ENCODE data around the gene MYMK. TPM values are rescaled to one million over a fixed set of nuclear protein-coding genes. Genes with fewer than 3 reads are reported as not detected.

Gene MYMK
- total and polyA plus RNA-seq, 2 of the 8 experiments (the other 6 are each of a cell fraction or from before 2014, with no cell fraction given): not detected

DNA sequence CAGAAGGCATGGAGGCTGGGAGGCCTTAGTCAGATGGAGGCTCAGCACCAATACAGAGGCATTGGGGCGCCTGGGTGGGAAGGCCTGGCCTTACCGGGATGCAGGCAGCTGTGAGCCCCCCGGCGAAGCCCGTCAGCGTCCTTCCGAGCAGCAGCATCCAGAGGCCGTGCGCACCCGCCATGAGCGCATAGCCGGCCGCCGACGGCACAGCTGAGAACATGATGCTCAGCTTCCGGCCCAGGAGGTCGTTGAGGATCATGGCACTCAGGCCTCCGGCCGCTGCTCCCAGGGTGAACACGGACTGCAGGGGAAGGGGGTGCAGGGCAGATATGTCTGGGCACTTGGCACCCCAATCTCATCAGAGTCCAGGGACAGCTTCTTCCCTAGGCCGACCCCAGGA, 47.8 kb downstream of the MYMK start:
- POLR2A ChIA-PET (ENCODE audit: partially characterized antibody): interaction anchor here (1.8 kb wide), 1 partner anchor 9 kb away, joined by 6 read pairs; no protein-coding TSS in a partner anchor
- TF ChIP-seq SP1 (IDR thresholded peaks at IDR 0.05; ENCODE audit: low read depth, low read length) (no peak), POLR2AphosphoS5 (IDR thresholded peaks at IDR 0.05; ENCODE audit: low read depth, low read length) (no peak), SRF (IDR thresholded peaks at IDR 0.05; ENCODE audit: low read depth, low read length) (no peak), HDAC6 (IDR thresholded peaks at IDR 0.05; ENCODE audit: low read depth, low read length) (no peak), HDAC2 (IDR thresholded peaks at IDR 0.05; ENCODE audit: borderline replicate concordance in 1 of 2, low read depth in 2 of 2, low read length in 2 of 2) (no peak), GABPA (IDR thresholded peaks at IDR 0.05; ENCODE audit: borderline replicate concordance, insufficient read depth, low read length) (no peak), TAF1 (IDR thresholded peaks at IDR 0.05; ENCODE audit: low read depth, low read length) (no peak)
- TF ChIP-seq, protein P1, sequence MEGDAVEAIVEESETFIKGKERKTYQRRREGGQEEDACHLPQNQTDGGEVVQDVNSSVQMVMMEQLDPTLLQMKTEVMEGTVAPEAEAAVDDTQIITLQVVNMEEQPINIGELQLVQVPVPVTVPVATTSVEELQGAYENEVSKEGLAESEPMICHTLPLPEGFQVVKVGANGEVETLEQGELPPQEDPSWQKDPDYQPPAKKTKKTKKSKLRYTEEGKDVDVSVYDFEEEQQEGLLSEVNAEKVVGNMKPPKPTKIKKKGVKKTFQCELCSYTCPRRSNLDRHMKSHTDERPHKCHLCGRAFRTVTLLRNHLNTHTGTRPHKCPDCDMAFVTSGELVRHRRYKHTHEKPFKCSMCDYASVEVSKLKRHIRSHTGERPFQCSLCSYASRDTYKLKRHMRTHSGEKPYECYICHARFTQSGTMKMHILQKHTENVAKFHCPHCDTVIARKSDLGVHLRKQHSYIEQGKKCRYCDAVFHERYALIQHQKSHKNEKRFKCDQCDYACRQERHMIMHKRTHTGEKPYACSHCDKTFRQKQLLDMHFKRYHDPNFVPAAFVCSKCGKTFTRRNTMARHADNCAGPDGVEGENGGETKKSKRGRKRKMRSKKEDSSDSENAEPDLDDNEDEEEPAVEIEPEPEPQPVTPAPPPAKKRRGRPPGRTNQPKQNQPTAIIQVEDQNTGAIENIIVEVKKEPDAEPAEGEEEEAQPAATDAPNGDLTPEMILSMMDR (IDR thresholded peaks at IDR 0.05; ENCODE audit: control extremely low read depth in 1 of 3, insufficient read depth in 1 of 3, low read depth in 1 of 3, low read length in 3 of 3): no peak
- TF ChIP-seq, protein P2, sequence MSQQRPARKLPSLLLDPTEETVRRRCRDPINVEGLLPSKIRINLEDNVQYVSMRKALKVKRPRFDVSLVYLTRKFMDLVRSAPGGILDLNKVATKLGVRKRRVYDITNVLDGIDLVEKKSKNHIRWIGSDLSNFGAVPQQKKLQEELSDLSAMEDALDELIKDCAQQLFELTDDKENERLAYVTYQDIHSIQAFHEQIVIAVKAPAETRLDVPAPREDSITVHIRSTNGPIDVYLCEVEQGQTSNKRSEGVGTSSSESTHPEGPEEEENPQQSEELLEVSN (IDR thresholded peaks at IDR 0.05): no peak

More for the DNA sequence above, 47.8 kb downstream of the MYMK start:
- Histone ChIP-seq H3K23ac (ENCODE audit: insufficient read length) (no peak overlapping the region), H3K4me3 (ENCODE audit: extremely low read depth in 1 of 4, insufficient read depth in 2 of 4, low read depth in 3 of 4, low read length in 4 of 4) (no peak overlapping the region), H3K18ac (ENCODE audit: extremely low read depth, low read length) (no peak overlapping the region), H3K9ac (replicated peaks in 1 of 4; ENCODE audit: extremely low read depth in 1 of 4, low read depth in 3 of 4, low read length in 3 of 4) (no peak overlapping the region), H2AFZ (ENCODE audit: low read length) (no peak overlapping the region), H3K4me2 (ENCODE audit: insufficient read depth in 1 of 2, low read depth in 2 of 2, low read length in 2 of 2) (no peak overlapping the region; a peak in 1 of 4 replicates), H3K23me2 (ENCODE audit: low read depth, low read length) (peaks cover 6% of the 10 kb centered on the region; the same call in 1 of the 2 replicates), H2BK5ac (ENCODE audit: low read depth, low read length) (no peak overlapping the region), H2BK20ac (ENCODE audit: low read length) (no peak overlapping the region), H3K27me3 (replicated peaks in 1 of 4; ENCODE audit: control insufficient read depth in 3 of 4, extremely low read depth in 1 of 4, insufficient read depth in 3 of 4, low read length in 3 of 4) (peaks cover 0 to 4% (median 0%) of the 10 kb centered on the region in 4 experiments; a peak in 1 of 7 replicates), H3K36me3 (ENCODE audit: control insufficient read depth in 2 of 4, insufficient read depth in 4 of 4, low read length in 3 of 4) (peaks cover 0 to 26% (median 6%) of the 10 kb centered on the region in 4 experiments; a peak in 5 of 8 replicates), H4K8ac (ENCODE audit: extremely low read depth, insufficient read depth, low read length) (peak overlapping the region; percentile 35; the same call in 1 of the 2 replicates), H2BK15ac (ENCODE audit: low read length) (no peak overlapping the region), H3K9me3 (ENCODE audit: insufficient read depth in 2 of 2, low read depth in 1 of 2, low read length in 1 of 2) (no peaks in the 10 kb centered on the region), H3K14ac (ENCODE audit: insufficient read length) (no peak overlapping the region), H3K4me1 (replicated peaks in 1 of 4; ENCODE audit: control insufficient read depth in 3 of 4, insufficient read depth in 4 of 4, low read length in 3 of 4) (peaks cover 0 to 7% (median 4%) of the 10 kb centered on the region in 4 experiments; a peak in 6 of 7 replicates), H3K79me2 (ENCODE audit: control insufficient read depth in 1 of 2, insufficient read depth in 2 of 2, low read length in 2 of 2) (peaks cover 0 to 6% of the 10 kb centered on the region in 2 experiments; a peak in 1 of 4 replicates), H2BK12ac (ENCODE audit: low read depth, low read length) (no peak overlapping the region), H4K91ac (replicated peaks; ENCODE audit: insufficient read length, low read length) (no peak overlapping the region), H3K56ac (replicated peaks; ENCODE audit: insufficient read length, low read depth, low read length) (no peak overlapping the region), H4K20me1 (replicated peaks in 1 of 2; ENCODE audit: control insufficient read depth in 1 of 2, insufficient read depth in 2 of 2, low read length in 2 of 2) (peaks cover 3 to 21% of the 10 kb centered on the region in 2 experiments), H4K5ac (ENCODE audit: insufficient read length, low read depth, low read length) (no peak overlapping the region), H2BK120ac (replicated peaks; ENCODE audit: low read depth, low read length) (no peak overlapping the region), H3K79me1 (ENCODE audit: low read depth, low read length) (peaks cover 2% of the 10 kb centered on the region; the same call in 1 of the 2 replicates), H3K4ac (replicated peaks; ENCODE audit: insufficient read length, low read depth, low read length) (no peak overlapping the region), H3K27ac (ENCODE audit: low read depth, low read length) (no peak overlapping the region), H2AK5ac (ENCODE audit: low read depth, low read length) (no peak overlapping the region)
- WGBS, 2 experiments (ENCODE audit: extremely low coverage in 1 of 2, insufficient coverage in 1 of 2, insufficient read length in 1 of 2, insufficient replicate concordance in 2 of 2, low coverage in 1 of 2, low lambda C conversion rate in 2 of 2, missing lambda C conversion rate in 1 of 2): 95% methylated on average over 21 of the region's 21 CpGs; no CpG with 5 or more reads in 1 of the 2 experiments
- CTCF ChIA-PET (ENCODE audit: partially characterized antibody): interaction anchor here (0.5 to 3.4 kb wide), 6 partner anchors 8 to 1861 kb away, joined by 3 to 13 read pairs (median 3); no protein-coding TSS in a partner anchor
- FAIRE-seq (no peak), DNase-seq (ENCODE audit: low read depth in 1 of 2, low spot score in 2 of 2) (no peak)
